Measurements from ENCODE around the gene ECHS1.

ECHS1 gene

GRCh38 chr10:133354672-133355240 is 18.4 kb downstream of the ECHS1 start:
- Histone ChIP-seq H3F3A (ENCODE audit: insufficient read depth, low read length) (no peaks in the 10 kb centered on the region), H2AFZ (ENCODE audit: low read length) (no peak overlapping the region), H3K4me3 (ENCODE audit: low read depth, low read length, poor library complexity, severe bottlenecking) (no peak overlapping the region), H3K4me2 (ENCODE audit: low read length) (no peak overlapping the region), H3K9me3 (ENCODE audit: low read length) (no peaks in the 10 kb centered on the region), H3K27ac (ENCODE audit: low read depth, low read length, poor library complexity, severe bottlenecking) (no peak overlapping the region), H3K27me3 (ENCODE audit: insufficient read depth, low read length) (peaks cover 4% of the 10 kb centered on the region; the same call in 1 of the 2 replicates), H3K9ac (ENCODE audit: low read length) (no peak overlapping the region), H3K36me3 (ENCODE audit: insufficient read depth, low read length) (no peaks in the 10 kb centered on the region), H3K9me2 (ENCODE audit: low read depth, low read length) (no peaks in the 10 kb centered on the region), H3K4me1 (ENCODE audit: insufficient read depth, low read length, severe bottlenecking) (peaks cover 7% of the 10 kb centered on the region), H3K79me2 (ENCODE audit: insufficient read depth, low read length) (no peaks in the 10 kb centered on the region), H4K20me1 (ENCODE audit: insufficient read depth, low read length) (no peaks in the 10 kb centered on the region)
- no peak for TF ChIP-seq EZH2 (IDR thresholded peaks at IDR 0.05; ENCODE audit: borderline replicate concordance, low read length)
- TF ChIP-seq, protein P1, sequence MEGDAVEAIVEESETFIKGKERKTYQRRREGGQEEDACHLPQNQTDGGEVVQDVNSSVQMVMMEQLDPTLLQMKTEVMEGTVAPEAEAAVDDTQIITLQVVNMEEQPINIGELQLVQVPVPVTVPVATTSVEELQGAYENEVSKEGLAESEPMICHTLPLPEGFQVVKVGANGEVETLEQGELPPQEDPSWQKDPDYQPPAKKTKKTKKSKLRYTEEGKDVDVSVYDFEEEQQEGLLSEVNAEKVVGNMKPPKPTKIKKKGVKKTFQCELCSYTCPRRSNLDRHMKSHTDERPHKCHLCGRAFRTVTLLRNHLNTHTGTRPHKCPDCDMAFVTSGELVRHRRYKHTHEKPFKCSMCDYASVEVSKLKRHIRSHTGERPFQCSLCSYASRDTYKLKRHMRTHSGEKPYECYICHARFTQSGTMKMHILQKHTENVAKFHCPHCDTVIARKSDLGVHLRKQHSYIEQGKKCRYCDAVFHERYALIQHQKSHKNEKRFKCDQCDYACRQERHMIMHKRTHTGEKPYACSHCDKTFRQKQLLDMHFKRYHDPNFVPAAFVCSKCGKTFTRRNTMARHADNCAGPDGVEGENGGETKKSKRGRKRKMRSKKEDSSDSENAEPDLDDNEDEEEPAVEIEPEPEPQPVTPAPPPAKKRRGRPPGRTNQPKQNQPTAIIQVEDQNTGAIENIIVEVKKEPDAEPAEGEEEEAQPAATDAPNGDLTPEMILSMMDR (IDR thresholded peaks at IDR 0.05; ENCODE audit: low read length), result no peak

- H3K9me2 ChIP-seq (ENCODE audit: low read depth, low read length), result no peaks in the 10 kb centered on the region
Observed at GRCh38 chr10:133353988-133354605, 19.1 kb downstream of the ECHS1 start.

GRCh38 chr10:133353202-133353959 is 19.8 kb downstream of the ECHS1 start:
- no peaks in the 10 kb centered on the region for H4K20me1 ChIP-seq (ENCODE audit: insufficient read depth, low read length)
- H3K4me3 ChIP-seq (ENCODE audit: low read depth, low read length, poor library complexity, severe bottlenecking), result no peak overlapping the region
- H2AFZ ChIP-seq (ENCODE audit: low read length), result no peak overlapping the region
- no peaks in the 10 kb centered on the region for H3K36me3 ChIP-seq (ENCODE audit: insufficient read depth, low read length)
- H3K4me2 ChIP-seq (ENCODE audit: low read length), result no peak overlapping the region
- no peak for TF ChIP-seq EZH2 (IDR thresholded peaks at IDR 0.05; ENCODE audit: borderline replicate concordance, low read length)
- TF ChIP-seq, protein P1 (IDR thresholded peaks at IDR 0.05; ENCODE audit: low read length), result no peak
- H3K4me1 ChIP-seq (ENCODE audit: insufficient read depth, low read length, severe bottlenecking), result peaks cover 7% of the 10 kb centered on the region
- H3K9ac ChIP-seq (ENCODE audit: low read length), result no peak overlapping the region
- H3K27ac ChIP-seq (ENCODE audit: low read depth, low read length, poor library complexity, severe bottlenecking), result no peak overlapping the region
- H3K27me3 ChIP-seq (ENCODE audit: insufficient read depth, low read length), result peaks cover 4% of the 10 kb centered on the region; the same call in 1 of the 2 replicates
- no peaks in the 10 kb centered on the region for H3K9me3 ChIP-seq (ENCODE audit: low read length)
- H3K9me2 ChIP-seq (ENCODE audit: low read depth, low read length), result no peaks in the 10 kb centered on the region
- no peaks in the 10 kb centered on the region for H3F3A ChIP-seq (ENCODE audit: insufficient read depth, low read length)
- H3K79me2 ChIP-seq (ENCODE audit: insufficient read depth, low read length), result no peaks in the 10 kb centered on the region

More at GRCh38 chr10:133353988-133354605, 19.1 kb downstream of the ECHS1 start:
- Histone ChIP-seq H3K36me3 (ENCODE audit: insufficient read depth, low read length) (no peaks in the 10 kb centered on the region), H4K20me1 (ENCODE audit: insufficient read depth, low read length) (no peaks in the 10 kb centered on the region), H3K27ac (ENCODE audit: low read depth, low read length, poor library complexity, severe bottlenecking) (no peak overlapping the region), H2AFZ (ENCODE audit: low read length) (no peak overlapping the region), H3K4me3 (ENCODE audit: low read depth, low read length, poor library complexity, severe bottlenecking) (no peak overlapping the region), H3K9me3 (ENCODE audit: low read length) (no peaks in the 10 kb centered on the region), H3K4me2 (ENCODE audit: low read length) (no peak overlapping the region), H3F3A (ENCODE audit: insufficient read depth, low read length) (no peaks in the 10 kb centered on the region), H3K9ac (ENCODE audit: low read length) (no peak overlapping the region), H3K4me1 (ENCODE audit: insufficient read depth, low read length, severe bottlenecking) (peaks cover 7% of the 10 kb centered on the region), H3K27me3 (ENCODE audit: insufficient read depth, low read length) (peaks cover 4% of the 10 kb centered on the region; the same call in 1 of the 2 replicates), H3K79me2 (ENCODE audit: insufficient read depth, low read length) (no peaks in the 10 kb centered on the region)
- TF ChIP-seq, protein P1 (IDR thresholded peaks at IDR 0.05; ENCODE audit: low read length), result no peak
- TF ChIP-seq EZH2 (IDR thresholded peaks at IDR 0.05; ENCODE audit: borderline replicate concordance, low read length), result no peak
